Measurements from ENCODE around the gene AVPR2.

AVPR2 gene

DNA sequence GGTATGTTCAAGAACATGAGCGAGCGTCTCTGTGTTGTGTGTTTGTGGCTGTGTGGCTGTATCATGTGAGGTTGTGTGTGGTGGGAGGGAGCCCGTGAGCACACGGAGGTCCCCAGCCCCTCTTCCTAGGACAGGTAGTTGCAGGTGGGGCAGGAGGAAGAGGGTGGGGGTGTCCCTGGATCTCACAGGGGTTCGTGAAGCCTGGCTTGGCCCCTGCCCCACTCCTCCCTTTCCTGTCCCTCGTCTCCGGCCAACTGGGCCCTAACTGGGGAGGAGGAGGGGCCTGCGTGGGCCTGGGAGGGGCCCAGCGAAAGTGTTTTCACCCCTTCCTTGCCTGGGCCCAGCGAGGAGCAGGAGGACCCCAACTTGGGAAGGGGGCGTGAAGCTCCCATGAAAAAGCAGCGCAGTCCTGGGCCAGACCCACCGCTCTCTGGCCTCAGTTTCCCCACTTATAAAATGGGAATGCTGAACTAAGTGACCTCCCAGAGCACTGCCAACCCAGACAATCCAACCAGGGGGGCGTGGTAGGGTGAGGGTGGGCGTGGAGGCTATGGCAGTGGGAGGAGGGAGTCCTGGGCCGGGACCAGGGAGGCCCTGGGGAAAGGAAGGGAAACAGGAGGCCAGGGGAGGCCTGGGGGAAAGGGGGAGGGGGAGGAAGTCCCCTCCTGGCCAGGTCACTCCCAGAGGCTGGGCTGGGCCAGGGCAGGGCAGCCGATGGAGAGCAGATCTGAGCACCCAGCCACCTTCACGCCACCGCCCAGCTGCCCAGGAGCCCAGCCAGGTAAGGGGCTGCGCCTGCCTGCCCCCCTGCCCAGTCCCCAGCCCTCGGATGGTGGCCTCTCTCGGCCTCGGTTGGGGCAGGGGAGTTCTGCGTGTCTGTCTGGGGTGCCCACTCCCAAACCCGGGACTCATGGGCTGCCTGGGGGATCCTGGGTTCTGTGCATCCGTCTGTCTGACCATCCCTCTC, at the start of gene AVPR2:
Gene AVPR2, plus strand, starts transcription at position 683 of the 967 bp plus-strand sequence. CDS start 473 bp downstream, outside the sequence.
- no peak for DNase-seq

DNA sequence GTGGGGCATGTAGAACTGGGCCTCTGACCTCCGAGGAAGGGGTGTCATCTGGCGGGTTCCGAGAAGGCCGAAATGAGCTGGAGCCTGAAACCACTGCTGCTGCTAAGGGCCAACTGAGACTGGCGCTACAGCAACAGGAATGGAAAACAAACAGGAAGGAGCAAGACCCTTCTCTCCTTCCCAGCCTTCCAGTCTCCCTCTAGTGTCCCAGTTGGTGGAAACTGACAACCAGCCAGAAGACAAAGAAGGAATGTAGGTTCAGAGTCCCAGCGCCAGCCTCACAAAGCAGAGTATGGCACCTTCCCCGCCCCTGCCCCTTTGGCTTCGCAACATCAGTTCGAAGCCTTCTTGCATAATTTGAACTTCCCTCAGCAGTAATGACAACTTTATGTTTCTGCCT, 49.8 kb upstream of the AVPR2 start:
- DNase-seq = no peak

DNA sequence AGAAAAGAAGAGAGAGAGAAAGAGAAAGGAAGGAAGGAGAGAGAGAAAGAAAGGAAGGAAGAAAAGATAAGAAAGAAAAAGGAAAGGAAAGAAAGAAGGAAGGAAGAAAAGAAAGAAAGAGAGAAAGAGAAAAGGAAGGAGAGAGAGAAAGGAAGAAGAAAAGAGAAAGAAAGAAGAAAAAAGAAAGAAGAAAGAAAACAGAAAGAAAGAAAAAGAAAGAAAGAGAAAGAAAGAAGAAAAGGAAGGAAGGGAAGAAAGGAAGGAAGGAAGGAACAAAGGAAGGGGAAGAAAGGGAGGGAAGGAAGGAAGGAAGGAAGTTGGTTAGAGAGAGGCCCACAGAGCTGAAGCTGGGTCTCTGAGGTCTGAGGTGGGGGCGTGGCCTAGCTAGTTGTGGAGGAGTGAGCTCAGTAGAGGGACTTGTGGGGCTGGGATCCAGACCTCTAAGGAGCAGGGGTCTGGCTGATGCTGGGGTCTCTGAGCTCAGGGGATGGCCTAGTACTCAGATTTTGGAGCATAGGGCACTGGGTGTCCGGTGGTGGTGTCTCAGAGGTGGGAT, 47.0 kb upstream of the AVPR2 start:
- no peak for DNase-seq

DNA sequence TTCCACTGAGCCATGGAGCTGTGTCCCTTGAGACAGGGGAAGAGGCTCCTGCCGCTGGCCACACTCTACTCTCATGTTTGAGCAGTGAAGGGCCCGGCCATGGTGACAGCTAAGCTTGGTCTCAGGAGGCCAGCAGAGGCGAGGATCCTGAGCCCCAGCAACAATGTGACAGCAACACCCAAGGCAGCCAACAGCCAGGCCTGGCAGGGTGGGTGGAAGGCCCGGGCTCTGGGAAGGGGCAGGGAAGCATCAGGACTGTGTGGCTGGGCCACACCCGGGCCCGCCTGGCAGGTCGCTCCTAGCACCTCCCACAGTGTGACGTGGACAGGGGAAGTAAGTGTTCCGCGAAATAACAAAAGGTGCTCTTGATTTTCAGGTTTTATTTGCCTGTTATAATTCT, 43.3 kb upstream of the AVPR2 start:
- DNase-seq = no peak

DNA sequence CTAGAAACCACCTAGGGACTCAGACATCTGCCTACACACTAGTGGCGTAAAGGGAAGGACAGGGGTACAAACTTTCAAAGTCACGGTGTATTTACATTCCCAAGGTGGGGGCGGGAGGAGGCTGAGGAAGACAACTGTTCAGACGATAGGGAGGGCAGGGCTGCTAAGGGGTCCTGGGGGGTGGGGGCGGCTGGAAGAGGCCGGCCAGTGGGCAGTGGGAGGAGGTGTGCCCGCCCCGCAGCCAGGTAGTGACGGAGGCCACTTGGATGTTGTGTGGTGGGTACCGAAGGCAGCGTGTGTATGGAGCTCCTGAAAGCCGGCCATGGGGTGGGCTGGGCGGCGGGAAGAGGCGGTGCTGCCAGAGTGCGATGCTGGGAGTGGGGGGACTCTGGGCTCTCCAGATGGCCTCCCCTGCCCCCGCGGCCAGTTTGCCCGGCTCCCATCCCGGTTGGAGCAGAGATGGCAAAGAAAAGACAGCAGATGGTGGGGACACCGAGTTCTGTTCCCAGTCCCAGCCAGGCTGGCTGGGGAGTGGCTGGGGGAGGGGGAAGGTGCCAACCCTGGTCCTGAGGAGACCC, 42.7 kb upstream of the AVPR2 start:
- DNase-seq = no peak

DNA sequence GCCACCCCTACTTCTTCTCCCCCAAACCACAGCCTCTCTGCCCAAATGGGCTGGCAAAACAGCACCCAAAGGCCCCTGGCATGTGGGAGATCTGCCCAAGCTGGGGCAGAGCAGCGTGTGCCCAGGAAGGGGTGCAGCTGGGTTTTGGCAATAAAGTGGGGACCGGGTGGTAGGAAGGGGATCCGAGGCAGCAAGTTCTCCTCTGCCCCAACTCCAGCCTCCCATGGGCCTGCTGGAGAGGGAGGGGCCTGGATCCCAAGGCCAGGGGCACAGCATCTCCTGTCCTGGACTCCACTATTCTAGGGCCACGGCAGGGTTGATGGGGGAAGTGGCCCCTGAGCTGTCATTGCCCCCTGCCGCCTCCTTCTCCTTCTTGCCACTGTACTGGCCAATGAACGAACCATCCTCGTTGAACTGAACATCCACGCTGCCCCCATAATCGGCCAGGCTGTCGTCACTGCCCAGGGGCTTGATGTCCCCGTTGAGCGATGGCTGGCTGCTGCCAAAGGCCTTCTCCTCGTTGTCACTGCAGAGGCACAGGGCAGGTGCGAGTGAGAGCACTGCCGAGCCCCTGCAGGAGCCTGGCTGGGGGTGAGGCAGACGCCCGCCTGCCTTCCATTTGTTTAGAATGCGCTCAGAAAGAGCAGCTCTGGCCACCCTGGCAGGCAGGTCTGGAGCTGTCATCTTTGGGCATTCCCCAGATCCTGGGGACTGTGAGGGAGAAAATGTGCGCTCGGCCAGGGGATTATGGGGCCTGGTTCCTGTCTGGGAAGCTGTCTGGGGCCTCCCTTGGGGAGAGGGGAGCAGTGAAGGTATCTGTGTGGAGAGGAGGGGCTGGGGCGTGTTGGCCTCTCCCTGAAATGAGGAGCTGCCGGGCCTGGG, 41.9 kb upstream of the AVPR2 start:
- no peak for DNase-seq

DNA sequence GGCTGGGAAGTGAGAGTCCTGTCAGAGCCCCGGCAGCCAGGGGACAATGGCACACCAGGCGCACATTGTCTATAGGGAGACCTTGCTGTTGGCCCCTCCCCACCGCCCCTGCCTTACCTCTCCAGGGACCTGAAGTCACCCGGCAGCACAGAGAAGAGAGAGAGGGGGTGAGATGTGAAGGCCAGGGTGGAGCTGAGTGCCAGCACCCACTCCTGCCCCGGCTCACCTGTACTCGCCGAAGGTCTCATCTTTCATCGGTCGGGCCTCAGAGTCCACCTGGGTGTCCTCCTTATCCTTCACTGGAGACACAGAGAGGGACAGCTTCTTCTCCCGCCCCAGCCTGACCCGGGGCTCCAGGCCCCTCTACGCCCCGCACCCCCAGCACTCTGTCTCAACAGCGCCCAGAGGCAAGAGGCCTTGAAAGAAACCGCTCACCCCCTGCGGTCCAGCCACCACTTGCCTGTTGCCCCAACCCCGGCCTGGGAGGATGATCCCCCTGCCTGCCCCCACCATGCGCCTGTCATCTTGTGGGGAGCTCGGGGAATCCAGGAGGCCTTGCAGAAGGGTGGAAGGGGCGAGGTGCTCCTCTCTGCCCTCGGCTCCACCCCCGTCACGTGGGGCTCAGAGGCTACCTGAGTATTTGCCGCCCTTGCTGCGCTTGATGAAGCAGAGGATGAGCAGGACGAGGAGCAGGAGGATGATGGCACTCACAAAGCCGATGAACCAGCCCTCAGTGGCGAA, 41.1 kb upstream of the AVPR2 start:
- DNase-seq = no peak

DNA sequence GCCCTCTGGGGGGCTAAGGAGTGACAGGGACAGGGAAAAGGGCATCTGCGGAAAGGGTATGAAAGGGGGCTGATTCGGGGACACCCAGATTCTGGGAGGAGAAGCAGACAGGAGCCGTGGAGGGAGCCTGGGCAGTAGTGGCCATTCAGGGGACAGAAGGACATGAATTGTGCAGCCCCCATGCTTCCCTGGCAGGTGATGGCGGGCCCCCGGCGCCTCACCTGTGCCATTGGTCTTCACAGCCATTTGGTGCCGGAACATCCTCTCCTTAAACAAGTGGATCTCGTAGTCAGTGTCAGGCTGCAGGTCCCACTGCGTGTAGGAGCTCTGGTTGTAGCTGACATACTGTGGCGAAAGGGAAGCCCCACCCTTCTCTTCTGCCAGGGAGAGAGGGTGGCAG, 40.4 kb upstream of the AVPR2 start:
- no peak for DNase-seq

DNA sequence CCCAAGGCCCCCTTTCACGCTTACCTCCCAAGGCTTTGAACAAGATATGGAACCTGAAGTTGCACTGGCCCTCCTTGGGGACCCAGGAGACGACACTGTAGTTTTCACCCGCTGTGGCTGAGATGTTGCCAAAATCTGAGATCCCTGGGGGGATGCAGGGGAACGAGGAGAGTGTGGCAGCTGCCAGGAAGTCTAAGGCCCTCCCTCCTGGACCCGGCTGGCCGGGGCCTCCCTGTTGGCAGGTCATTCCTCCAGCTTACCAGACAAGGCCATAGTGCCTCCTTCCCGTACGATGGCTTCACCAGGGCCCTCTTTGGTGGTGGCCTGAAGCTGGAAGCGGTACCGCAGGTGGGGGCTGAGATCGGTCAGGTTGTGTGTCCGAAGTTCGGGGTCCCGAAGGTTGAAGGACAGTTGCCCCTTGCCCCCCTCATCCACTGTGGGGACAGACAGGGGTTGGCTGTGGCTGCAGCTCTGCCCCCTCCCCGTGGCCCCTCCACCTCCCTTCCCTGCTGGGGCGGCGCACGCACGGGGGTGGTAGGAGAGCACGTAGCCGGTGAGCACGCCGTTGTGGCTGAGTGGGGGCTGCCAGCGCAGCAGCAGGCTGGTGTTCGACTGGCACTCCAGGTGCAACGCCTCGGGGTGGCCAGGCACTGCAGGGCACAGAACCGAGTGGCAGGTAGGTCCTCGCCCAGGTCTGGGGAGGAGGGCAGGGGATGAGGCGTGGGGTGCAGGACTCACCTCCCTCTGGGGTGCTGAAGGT, 39.7 kb upstream of the AVPR2 start:
- no peak for DNase-seq

DNA sequence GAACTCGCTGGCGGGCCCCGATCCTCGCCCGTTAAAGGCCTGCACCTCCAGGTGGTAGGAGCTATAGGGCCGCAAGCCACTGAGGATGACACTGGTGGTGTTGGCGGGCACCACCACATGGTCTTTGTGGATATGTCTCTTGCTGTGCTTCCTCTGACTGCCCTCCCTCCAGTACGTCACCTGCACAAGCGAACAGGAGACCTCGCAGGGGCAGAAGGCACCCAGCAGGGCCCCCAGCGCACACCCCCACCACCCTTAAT, 39.2 kb upstream of the AVPR2 start:
- DNase-seq = no peak

DNA sequence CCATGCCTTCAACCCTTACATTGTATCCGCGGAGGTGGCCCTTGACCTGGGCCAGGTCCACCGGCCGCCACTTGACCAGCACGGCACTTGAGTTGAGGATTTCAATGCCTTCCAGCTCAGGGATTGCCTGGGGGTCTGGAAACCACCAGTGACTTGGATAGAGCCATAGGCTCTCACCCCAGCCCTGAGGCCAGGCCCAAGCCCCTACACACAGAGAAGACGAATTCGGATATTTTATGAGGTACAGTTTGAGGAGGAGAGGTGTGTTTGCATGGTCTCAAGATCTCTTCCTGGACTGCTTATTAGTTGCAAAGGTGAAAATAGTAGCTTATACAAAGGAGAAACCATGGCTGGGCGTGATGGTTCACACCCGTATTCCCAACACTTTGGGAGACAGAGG, 38.8 kb upstream of the AVPR2 start:
- DNase-seq = no peak

DNA sequence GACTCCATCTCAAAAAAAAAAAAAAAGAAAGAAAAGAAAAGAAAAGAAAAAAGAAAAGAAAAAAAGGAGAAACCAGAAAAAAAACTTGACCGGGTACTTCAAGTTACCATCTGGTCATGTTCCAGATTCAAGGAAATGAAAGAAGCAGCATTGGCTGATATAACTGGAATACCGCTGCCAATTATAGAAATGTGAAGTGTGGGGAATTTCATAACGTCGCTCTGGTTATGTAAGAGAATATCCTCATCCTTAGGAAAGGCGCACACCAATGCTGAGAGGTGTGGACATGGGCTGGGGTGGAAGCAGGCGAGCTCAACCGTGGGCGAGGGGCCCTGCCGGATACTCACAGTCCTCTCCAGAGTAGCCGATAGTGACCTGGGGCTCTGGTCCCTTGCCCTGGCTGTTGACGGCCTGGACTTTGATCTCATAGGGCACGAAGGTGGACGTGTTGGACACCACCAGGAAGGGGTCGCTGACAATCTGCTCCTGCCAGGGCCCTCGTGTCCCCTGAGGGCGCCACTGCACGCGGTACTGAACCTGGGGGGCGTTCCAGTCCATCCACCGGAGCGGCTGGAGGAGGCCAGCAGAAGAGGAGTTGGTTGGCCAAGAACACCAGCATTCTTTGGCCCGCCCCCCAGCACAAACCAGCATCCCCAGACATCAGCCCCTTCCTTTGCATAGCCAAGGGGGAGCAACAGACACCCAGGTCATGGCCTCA, 38.0 kb upstream of the AVPR2 start:
- no peak for DNase-seq

DNA sequence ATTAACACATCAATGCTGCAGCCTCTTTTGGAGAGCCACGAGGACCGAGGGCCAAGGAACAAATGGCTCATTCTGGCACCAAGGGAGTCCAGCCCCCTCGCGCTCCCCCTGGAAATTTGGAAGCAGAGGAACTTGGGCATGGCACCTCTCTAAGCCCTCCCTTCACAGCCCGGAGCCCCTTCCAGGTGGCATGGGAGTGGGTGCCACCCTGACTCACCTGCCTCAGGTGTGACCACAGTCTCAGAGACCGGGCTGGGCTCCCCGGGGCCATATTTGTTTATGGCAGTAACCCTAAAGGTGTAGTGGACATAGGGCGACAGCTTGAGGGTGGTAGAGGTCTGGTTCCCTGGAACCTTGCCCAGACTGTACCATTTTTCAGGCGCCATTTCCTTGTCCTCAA, 37.3 kb upstream of the AVPR2 start:
- DNase-seq = no peak

DNA sequence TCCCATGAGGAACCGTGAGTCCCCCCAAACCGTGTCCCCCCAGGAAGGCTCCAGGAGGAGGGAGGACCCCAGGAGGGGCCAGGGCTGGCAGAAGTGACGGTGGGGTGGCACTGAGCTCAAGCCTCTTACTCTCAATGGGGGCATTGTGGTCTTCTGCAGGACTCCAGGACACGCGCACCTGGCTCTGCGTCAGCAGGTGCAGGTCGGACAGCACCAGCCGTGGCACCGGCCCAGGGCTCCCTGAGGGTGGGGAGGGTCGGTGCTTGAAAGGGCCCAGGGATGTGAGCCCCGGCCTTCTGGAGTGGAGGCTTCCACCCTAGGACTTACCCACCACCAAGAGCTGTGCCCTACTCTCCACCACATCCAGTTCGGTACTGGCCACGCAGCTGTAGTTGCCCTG, 36.8 kb upstream of the AVPR2 start:
- DNase-seq = no peak

DNA sequence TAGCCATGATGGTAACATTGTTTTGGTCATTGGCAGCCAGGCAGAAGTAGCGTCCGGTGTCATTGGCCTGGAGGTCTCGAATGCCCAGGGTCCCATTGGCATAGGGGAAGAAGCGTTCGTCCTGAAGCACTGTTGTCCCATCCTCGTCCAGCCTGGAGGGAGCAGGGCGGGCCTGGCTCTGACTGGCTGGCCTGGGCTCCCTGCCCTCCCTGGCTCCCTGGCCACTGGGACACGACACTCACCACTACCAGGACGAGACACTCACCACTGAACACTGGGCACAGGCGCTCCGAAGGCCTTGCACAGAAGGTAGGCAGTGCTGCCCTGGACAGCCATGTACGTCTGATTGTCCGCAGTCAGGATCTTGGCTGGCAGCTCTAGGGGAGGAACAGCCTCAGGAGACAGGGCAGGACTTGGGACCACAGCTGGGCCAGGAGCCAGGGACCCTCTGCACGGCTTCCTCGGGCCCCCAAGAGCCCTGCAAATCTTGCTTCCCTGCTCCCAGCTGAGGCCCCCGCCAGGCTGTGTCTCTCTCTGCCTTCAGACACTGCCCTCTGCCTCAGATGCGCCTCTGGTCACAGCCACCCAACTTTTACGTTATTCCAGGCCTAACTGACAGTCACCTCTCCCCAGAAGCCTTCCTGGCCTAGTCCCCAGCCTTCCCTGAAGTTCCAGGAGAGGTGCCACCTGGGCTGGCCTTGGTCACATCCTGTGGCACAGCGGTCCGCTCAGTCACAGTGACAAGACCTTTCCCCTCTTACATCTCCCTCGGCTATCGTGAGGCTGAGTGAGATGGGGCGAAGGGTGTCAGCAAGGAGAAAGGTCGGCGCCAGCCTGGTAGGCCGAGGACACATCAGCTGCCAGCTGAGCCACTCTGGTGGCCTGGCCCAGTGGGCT, 35.6 kb upstream of the AVPR2 start:
- DNase-seq = no peak

DNA sequence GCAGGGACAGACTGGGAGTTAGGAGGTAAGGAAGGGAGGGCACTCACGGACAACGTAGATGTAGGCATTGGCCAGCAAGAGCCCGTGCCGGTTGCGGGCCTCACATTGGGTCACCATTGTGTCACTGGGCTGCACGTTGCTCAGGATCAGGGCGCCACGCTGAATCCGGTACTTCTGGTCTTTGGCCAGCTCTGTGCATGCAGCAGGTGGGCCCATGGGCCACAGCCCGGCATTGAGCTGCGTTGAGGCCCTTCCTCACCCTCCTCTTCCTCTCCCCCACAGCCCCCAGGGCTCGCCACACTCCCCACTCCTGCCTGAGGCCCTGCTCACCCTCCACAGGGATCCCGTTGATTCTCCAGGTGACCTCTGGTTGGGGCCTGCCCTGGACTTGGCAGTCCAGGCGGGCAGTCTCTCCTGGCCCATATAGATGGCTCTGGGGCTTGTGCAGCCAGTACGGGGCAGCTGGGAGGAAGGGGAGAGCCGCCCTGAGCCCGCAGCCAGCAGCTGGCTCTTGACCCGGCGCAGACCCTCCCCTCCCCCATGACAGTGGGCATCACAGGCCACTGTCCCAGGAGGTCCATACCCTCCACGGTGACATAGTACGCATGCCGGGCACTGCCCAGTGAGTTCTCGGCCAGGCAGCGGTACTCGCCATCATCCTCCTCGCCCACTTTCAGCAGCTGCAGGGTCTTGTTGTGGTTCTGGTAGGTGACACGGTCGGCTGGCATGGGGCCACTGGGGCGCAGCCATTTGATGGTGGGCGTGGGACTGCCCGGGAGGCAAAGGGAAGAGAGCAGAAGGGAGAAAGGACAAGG, 34.8 kb upstream of the AVPR2 start:
- DNase-seq = no peak

DNA sequence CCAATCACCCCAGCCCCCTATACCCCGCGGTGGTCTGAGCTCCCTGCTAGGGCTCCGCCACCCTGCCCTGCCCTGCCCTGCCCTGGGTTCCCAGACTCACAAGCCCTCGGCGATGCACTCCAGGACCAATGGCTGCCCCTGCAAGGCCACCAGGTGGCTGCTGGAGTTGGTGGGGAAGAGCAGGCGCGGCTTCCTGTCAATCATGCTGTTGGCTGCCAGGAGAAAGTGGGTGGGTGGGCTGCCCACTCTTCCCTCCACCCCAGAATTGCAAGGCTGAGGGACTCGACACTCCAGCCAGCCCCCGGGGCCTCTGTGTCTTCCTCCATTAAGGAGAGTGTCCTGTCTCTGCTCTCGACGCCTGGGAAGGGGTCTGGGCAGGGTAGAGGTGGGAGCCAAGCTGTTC, 34.2 kb upstream of the AVPR2 start:
- DNase-seq = no peak

DNA sequence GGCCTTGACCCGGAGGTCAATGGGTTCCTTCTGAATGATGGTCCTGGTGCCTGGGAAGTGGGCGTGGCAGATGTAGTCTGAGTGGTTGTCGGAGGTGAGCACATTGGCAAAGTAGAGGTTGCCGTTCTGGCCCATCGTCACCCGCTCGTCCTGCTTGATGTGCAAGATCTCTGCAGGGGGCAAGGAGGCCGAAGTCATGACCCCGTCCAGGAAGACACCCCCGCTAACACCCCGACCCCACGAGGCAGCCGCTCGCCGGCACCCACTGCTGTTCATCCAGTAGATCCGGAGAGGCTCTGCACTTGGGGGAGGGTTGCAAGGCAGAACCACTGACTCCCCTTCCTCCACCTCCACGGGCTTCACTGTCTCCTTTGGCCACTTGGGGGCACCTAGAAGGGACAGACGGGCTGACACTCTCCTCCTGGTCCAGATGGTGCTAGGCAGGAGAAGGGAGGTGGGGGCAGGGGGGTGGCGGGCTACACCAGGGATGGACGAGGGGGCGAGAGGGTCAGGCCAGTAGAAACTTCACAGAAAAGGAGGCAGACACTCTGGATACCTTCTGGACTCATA, 33.6 kb upstream of the AVPR2 start:
- no peak for DNase-seq

DNA sequence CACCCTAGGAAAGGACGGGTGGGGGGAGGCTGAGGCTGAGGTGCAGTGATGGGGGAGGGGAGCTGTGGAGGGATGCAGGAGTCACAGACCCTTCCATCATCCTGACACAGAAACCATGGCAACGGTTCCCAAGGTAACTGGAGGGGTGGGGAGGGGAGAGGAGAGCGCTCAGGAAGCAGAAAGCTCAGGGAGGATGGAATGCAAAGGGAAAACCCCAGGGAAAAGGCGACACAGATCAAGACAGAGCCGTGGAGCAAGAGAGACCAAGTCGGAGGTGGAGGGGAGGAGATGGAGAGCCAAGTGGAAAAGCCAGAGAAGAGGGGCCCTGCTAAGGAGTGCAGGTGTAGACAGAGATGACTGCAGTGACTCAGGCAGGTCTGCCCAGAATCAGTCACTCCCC, 33.0 kb upstream of the AVPR2 start:
- no peak for DNase-seq

Measured in activated CD4-positive, alpha-beta T cell treated with anti-CD3 and anti-CD28 coated beads, Interleukin-2, amount 50 U/mL, for 1 hour (primary cell).